ENCODE data around the gene SMOC2.

Gene SMOC2

DNA sequence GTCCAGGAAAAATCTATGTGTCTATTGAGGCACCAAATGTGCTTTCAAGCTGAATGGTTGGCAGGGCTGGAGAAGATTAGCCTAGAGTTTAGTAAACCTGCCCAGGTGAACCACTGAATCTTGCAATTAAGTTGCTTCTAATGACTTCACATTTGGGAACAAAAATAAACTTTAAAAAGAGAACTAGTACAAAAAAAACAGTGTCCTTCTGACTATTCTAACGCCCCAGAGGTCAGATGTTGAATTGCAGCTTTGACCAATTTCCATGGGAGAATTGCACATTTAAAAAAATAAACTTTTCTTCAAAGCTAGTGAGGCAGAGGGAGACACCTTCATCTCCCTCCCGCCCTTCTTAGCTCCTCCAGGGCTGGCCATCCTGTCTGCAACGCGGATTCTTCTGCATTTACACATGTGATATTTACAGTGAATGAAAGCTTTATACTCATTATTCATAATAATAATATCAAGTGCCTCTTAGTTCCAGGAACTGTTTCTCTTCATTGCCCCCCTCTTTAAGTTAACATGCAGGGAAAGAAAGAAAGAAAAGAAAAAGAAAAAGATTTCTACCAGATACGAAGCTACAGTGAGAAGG lies 270.2 kb downstream of the SMOC2 start:
- no peak for DNase-seq (ENCODE audit: low read depth)

DNA sequence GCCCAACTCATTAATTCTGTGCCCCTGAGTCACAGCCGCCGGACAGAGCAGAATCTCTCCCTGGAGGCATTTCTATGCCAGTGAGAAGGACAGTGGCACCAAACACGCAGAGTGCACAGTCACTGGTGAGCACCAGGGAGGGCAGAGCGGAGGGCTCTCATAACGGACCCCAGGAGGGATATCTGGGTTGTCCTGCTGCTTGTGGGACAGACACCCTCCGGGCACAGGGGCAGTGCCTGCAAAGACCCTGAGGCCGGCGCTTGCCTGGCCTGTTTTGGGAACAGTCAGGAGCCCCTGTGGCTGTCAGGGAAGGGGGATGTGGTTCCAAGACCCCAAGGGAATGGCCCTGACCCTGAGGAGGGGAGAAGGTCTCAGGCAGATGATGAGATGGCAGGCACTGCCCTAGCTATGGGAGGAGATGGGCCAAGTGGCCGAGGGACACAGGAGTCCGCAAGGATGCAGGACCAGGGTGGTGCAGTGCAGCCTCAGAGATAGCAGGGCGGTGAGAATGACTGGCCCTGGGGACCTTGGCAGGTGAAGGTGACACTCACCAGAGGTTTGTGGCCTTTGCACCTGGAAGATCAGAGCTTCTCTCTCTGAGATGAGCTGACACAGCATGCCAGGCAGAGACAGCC lies 270.8 kb downstream of the SMOC2 start:
- no peak for DNase-seq (ENCODE audit: low read depth)

DNA sequence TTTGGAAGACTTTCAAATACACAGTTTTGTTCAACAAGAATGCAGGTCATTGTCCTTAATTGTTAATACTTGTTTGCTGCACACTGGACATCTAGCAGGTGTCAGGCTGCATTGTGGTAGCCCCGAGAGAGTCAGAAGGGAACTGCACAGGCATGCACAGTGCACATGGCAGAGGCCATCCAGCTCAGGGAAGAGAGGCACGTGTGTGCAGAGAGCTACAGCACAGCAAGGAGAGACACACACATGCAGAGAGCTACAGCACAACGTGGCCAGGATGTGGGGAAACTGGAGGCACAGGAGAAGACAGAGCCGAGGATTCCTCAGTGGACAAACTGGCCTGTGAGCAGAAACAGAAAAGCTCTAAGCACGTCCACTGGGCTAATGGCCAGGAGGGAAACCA lies 272.0 kb downstream of the SMOC2 start:
- no peak for DNase-seq (ENCODE audit: low read depth)

DNA sequence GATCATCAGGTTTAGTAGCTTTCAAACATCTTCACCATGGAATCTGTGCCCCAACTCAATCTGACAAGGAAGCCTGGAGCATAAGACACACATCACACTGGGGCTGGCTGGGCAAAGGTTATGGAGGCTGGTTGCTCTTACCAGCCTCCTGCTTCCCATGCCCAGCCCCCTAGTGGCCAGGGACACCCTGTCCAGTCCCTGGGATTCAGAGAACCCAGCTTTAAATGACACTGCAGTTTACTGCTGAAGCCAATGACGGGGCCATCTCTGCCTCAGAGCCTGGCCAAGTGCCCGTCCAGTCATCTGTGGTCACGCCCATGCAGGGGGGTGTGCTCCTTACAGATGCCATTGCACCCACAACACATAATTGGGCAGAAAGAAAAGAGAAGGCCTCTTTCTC lies 272.9 kb downstream of the SMOC2 start:
- DNase-seq (ENCODE audit: low read depth), result no peak

DNA sequence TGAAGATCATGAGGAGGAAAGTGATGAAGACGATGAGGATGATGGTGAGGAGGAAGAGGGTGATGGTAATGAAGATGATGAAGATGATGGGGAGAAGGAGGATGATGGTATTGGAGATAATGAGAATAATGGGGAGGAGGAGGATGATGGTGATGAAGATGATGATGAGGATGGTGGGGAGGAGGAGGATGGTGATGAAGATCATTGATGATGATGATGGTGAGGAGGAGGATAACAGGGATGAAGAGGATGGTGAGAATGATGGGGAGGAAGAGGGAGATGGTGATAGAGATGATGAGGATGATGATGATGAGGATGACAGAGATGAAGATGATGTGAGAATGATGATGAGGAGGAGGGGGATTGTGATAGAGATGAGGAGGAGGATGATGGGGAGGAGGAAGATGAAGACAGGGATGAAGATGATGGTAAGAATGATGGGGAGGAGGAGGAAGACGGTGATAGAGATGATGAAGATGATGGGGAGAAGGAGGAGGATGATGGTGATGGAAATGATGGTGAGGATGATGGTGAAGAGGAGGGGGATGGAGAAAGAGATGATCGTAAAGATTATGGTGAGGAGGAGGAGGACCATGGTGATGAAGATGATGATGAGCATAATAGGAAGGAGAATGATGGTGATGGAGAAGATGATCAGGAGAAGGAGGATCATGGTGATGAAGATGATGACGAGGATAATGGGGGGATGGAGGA lies 273.7 kb downstream of the SMOC2 start:
- no peak for DNase-seq (ENCODE audit: low read depth)

DNA sequence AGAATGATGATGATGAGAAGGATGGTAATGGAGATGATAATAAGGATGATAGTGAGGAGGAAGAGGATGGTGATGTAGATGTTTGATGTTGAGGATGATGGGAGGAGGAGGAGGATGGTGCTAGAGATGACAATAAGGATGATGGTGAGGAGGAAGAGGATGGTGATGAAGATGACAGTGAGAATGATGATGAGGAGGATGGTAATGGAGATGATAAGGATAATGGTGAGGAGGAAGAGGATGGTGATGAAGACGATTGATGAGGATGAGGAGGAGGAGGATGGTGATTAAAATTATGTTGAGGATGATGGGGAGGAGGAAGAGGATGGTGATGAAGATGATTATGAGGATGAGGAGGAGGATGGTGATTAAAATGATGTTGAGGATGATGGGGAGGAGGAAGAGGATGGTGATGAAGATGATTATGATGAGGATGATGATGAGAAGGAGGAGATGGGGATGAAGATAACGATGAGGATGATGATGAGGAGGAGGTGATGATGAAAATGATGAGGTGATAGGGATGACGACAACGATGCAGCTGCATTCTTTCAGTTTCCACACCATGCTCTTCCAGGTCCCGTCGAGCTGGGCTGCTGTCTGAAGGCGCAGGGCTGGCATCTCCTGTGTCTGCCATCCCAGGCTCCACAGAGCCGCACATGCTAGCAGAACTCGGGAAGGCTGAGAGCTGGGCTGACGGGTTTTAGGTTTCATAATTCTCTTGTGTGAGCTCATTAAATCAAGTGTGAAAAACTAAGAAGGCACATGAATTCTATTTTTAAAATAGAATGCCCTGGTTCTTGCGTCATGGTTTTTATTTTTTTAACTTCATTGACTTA lies 274.9 kb downstream of the SMOC2 start:
- no peak for DNase-seq (ENCODE audit: low read depth)

DNA sequence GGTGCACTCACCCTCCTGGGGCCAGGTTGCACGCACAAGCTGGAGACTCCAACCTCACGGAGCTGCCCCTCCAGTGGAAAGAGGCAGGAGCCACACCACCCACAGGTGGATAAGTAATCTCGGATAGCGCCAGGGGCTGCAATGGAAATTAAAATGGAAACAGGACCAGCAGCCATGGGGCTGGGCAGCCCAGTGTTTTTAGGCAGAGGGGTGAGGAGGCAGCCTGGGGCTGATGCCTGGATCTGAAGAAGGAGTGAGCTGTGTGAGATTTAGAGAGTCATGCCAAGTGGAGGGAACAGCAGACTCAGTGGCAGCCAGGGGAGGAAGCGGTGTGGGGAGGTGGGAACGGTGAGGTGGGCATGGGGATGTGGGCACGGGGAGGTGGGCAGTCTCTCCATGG lies 275.6 kb downstream of the SMOC2 start:
- no peak for DNase-seq (ENCODE audit: low read depth)

DNA sequence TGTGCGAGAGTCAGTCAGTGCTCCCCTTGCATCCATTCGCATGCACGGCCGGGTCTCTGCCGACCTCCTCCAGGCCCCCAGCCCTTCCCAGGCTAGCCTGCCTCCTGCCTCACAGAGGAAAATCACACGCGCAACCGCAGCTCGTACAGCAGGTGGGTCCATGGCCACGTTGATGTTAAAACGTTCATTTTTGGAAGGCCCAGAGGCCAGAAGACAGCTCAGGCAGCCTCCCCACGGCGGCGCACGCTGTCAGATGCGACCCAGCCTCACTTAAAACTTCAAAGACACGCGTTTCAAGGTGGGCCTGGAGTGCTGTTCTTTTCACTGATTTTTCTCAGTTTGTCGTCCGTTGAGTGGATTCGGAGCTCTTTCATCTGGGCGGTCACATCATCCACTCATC lies 276.5 kb downstream of the SMOC2 start:
- no peak for DNase-seq (ENCODE audit: low read depth)
